T-helper 2 cell treated with Interferon-gamma antibody and Interleukin-4, amounts not matched to agents 5 μg/mL and 100 μg/mL, for 36 hours (primary cell): ENCODE results near the gene RND3.

ENCODE experiments used
- DNase-seq: peaks from one replicate; pipeline ENCODE4 v3.0.0; 2021; ENCODE audit warnings: low spot score
- H3K27ac Mint-ChIP-seq: one replicate; pipeline ENCODE4 v1.8.0; 2021; ENCODE audit warnings: mild to moderate bottlenecking, mixed read lengths
- H3K27me3 Mint-ChIP-seq: one replicate; pipeline ENCODE4 v1.8.0; 2021; ENCODE audit warnings: low read depth, mixed read lengths
- H3K36me3 Mint-ChIP-seq: one replicate; pipeline ENCODE4 v1.8.0; 2021; ENCODE audit warnings: low read depth, mixed read lengths
- H3K4me1 Mint-ChIP-seq: one replicate; pipeline ENCODE4 v1.8.0; 2021; ENCODE audit warnings: low read depth, mixed read lengths
- H3K4me3 Mint-ChIP-seq: one replicate; pipeline ENCODE4 v1.8.0; 2022; ENCODE audit warnings: mild to moderate bottlenecking, moderate library complexity, mixed read lengths
- H3K9me3 Mint-ChIP-seq: one replicate; pipeline ENCODE4 v1.8.0; 2021; ENCODE audit warnings: mixed read lengths

The RND3 gene

GRCh38 chr2:150513647-150514046 lies 26.2 kb upstream of the RND3 start:
- Mint-ChIP-seq H3K27me3 (no peaks in the 10 kb centered on the region), H3K36me3 (no peaks in the 10 kb centered on the region), H3K4me3 (no peak overlapping the region), H3K4me1 (no peaks in the 10 kb centered on the region), H3K27ac (no peak overlapping the region), H3K9me3 (no peaks in the 10 kb centered on the region)
- DNase-seq = no peak

GRCh38 chr2:150508497-150509137 lies 21.1 kb upstream of the RND3 start:
- Mint-ChIP-seq H3K27me3 (no peaks in the 10 kb centered on the region), H3K27ac (no peak overlapping the region), H3K4me1 (no peaks in the 10 kb centered on the region), H3K4me3 (no peak overlapping the region), H3K9me3 (no peaks in the 10 kb centered on the region), H3K36me3 (no peaks in the 10 kb centered on the region)
- DNase-seq = no peak

- Mint-ChIP-seq H3K36me3 (no peaks in the 10 kb centered on the region), H3K9me3 (no peaks in the 10 kb centered on the region), H3K27ac (no peak overlapping the region), H3K4me1 (no peaks in the 10 kb centered on the region), H3K27me3 (no peaks in the 10 kb centered on the region), H3K4me3 (no peak overlapping the region)
- no peak for DNase-seq
Observed at GRCh38 chr2:150507071-150507470, 19.6 kb upstream of the RND3 start.

GRCh38 chr2:150505178-150505577 lies 17.7 kb upstream of the RND3 start:
- Mint-ChIP-seq H3K9me3 (no peaks in the 10 kb centered on the region), H3K27ac (no peak overlapping the region), H3K36me3 (no peaks in the 10 kb centered on the region), H3K4me1 (no peaks in the 10 kb centered on the region), H3K4me3 (no peak overlapping the region), H3K27me3 (no peaks in the 10 kb centered on the region)
- no peak for DNase-seq

GRCh38 chr2:150495993-150496627 lies 8.6 kb upstream of the RND3 start:
- Mint-ChIP-seq H3K4me3 (no peak overlapping the region), H3K36me3 (no peaks in the 10 kb centered on the region)

GRCh38 chr2:150495001-150495400 lies 7.5 kb upstream of the RND3 start:
- DNase-seq = no peak
- no peak overlapping the region for H3K27ac Mint-ChIP-seq
- H3K9me3 Mint-ChIP-seq = no peaks in the 10 kb centered on the region
- H3K36me3 Mint-ChIP-seq = no peaks in the 10 kb centered on the region
- no peaks in the 10 kb centered on the region for H3K27me3 Mint-ChIP-seq
- H3K4me3 Mint-ChIP-seq = no peak overlapping the region
- H3K4me1 Mint-ChIP-seq = no peaks in the 10 kb centered on the region

More at GRCh38 chr2:150495993-150496627, 8.6 kb upstream of the RND3 start:
- H3K9me3 Mint-ChIP-seq = no peaks in the 10 kb centered on the region
- no peaks in the 10 kb centered on the region for H3K4me1 Mint-ChIP-seq
- H3K27me3 Mint-ChIP-seq = no peaks in the 10 kb centered on the region
- no peak for DNase-seq
- no peak overlapping the region for H3K27ac Mint-ChIP-seq

- H3K27ac Mint-ChIP-seq = no peak overlapping the region
- H3K9me3 Mint-ChIP-seq = no peaks in the 10 kb centered on the region
- H3K36me3 Mint-ChIP-seq = no peaks in the 10 kb centered on the region
- no peaks in the 10 kb centered on the region for H3K4me1 Mint-ChIP-seq
- H3K27me3 Mint-ChIP-seq = no peaks in the 10 kb centered on the region
- no peak for DNase-seq
- no peak overlapping the region for H3K4me3 Mint-ChIP-seq
Observed at GRCh38 chr2:150494234-150494945, 6.9 kb upstream of the RND3 start.

GRCh38 chr2:150491943-150492342 lies 4.5 kb upstream of the RND3 start:
- H3K4me1 Mint-ChIP-seq = peaks cover 2% of the 10 kb centered on the region
- no peak for DNase-seq
- H3K27me3 Mint-ChIP-seq = peaks cover 5% of the 10 kb centered on the region
- no peak overlapping the region for H3K4me3 Mint-ChIP-seq
- H3K9me3 Mint-ChIP-seq = no peaks in the 10 kb centered on the region
- H3K27ac Mint-ChIP-seq = no peak overlapping the region
- no peaks in the 10 kb centered on the region for H3K36me3 Mint-ChIP-seq

- H3K36me3 Mint-ChIP-seq = no peaks in the 10 kb centered on the region
- H3K4me3 Mint-ChIP-seq = no peak overlapping the region
- no peak for DNase-seq
- H3K27ac Mint-ChIP-seq = no peak overlapping the region
- peaks cover 7% of the 10 kb centered on the region for H3K4me1 Mint-ChIP-seq
- peaks cover 11% of the 10 kb centered on the region for H3K27me3 Mint-ChIP-seq
- H3K9me3 Mint-ChIP-seq = no peaks in the 10 kb centered on the region
Observed at GRCh38 chr2:150491430-150491829, 4.0 kb upstream of the RND3 start.

GRCh38 chr2:150490466-150490865 lies 3.0 kb upstream of the RND3 start:
- Mint-ChIP-seq H3K27ac (no peak overlapping the region), H3K4me1 (peaks cover 9% of the 10 kb centered on the region), H3K36me3 (no peaks in the 10 kb centered on the region), H3K4me3 (no peak overlapping the region), H3K9me3 (no peaks in the 10 kb centered on the region), H3K27me3 (peaks cover 20% of the 10 kb centered on the region)
- DNase-seq = no peak

GRCh38 chr2:150486539-150487484 lies 655 bp downstream of the RND3 start:
- H3K27ac Mint-ChIP-seq = no peak overlapping the region
- peak overlapping the region; percentile 38 for H3K4me3 Mint-ChIP-seq
- H3K27me3 Mint-ChIP-seq = peaks cover 38% of the 10 kb centered on the region
- H3K4me1 Mint-ChIP-seq = peaks cover 9% of the 10 kb centered on the region
- DNase-seq = no peak
- H3K36me3 Mint-ChIP-seq = no peaks in the 10 kb centered on the region
- H3K9me3 Mint-ChIP-seq = no peaks in the 10 kb centered on the region

GRCh38 chr2:150485871-150486538 lies 1.5 kb downstream of the RND3 start:
- Mint-ChIP-seq H3K4me1 (peaks cover 9% of the 10 kb centered on the region), H3K27ac (no peak overlapping the region), H3K27me3 (peaks cover 38% of the 10 kb centered on the region), H3K36me3 (no peaks in the 10 kb centered on the region), H3K4me3 (peak overlapping the region; percentile 40), H3K9me3 (no peaks in the 10 kb centered on the region)
- no peak for DNase-seq

GRCh38 chr2:150485114-150485870 lies 2.2 kb downstream of the RND3 start:
- Mint-ChIP-seq H3K4me1 (peaks cover 9% of the 10 kb centered on the region), H3K9me3 (no peaks in the 10 kb centered on the region), H3K27me3 (peaks cover 38% of the 10 kb centered on the region), H3K36me3 (no peaks in the 10 kb centered on the region), H3K4me3 (peak overlapping the region; percentile 40), H3K27ac (no peak overlapping the region)
- DNase-seq = no peak
